IPS-18a (cell line): Measurements from ENCODE around the gene LAMA5.

ENCODE experiments used
- H3K27ac ChIP-seq: one replicate; pipeline ENCODE4 v1.5.1; 2013; ENCODE audit warnings: low read length
- H3K27me3 ChIP-seq: one replicate; pipeline ENCODE4 v1.6.1; 2013; ENCODE audit warnings: mild to moderate bottlenecking, low read length; ENCODE audit not compliant: control insufficient read depth, insufficient read depth
- H3K36me3 ChIP-seq: one replicate; pipeline ENCODE4 v1.6.1; 2013; ENCODE audit warnings: low read depth, low read length; ENCODE audit not compliant: control insufficient read depth
- H3K4me1 ChIP-seq: one replicate; pipeline ENCODE4 v1.6.1; 2013; ENCODE audit warnings: low read depth, low read length; ENCODE audit not compliant: control insufficient read depth
- H3K4me3 ChIP-seq: one replicate; pipeline ENCODE4 v1.5.1; 2013; ENCODE audit warnings: low read length
- H3K9ac ChIP-seq: one replicate; pipeline ENCODE4 v1.6.1; 2013; ENCODE audit warnings: mild to moderate bottlenecking, low read length, moderate library complexity
- H3K9me3 ChIP-seq: one replicate; pipeline ENCODE4 v1.6.1; 2013; ENCODE audit warnings: low read depth, low read length; ENCODE audit not compliant: control insufficient read depth

LAMA5 gene

DNA sequence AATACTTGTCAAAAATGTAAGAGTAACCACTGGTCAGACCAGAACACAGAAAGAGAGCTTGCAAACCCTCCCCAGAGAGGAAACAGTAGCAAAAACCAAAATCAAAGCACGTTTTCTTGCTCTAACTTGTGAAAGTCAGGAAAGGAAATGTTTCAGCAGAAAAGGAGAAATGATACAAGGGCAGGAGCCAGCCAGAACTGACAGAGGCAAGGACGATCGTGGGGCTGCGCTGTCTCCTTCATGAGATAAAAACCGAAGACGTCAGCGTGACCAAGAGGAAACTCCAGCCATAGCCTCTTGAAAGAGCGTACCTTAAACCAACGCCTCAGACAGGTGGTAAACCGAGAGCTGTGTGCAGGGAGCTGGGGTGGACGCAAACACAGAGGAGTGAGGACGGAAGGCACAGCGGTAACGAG is 27.5 kb downstream of the LAMA5 start:
- H3K4me3 ChIP-seq = no peak overlapping the region
- H3K9ac ChIP-seq = no peak overlapping the region
- no peaks in the 10 kb centered on the region for H3K27me3 ChIP-seq
- H3K4me1 ChIP-seq = no peaks in the 10 kb centered on the region
- H3K36me3 ChIP-seq = peaks cover 41% of the 10 kb centered on the region
- no peaks in the 10 kb centered on the region for H3K9me3 ChIP-seq
- H3K27ac ChIP-seq = no peak overlapping the region

DNA sequence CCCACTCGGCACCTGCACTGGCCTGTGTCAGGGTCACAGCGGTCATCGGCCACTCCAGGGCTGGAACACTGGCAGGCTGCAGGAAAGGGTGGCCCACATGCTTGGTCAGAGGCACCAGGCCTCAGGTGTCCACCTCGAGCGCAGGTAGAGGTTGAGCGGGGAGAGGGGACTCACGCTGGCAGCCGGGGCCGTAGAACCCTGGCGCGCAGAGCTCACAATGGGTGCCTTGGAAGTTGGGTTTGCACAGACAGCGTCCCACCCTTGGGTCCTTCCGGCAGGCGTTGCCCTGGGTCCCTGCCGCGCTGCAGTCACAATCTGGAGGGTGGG is 28.9 kb downstream of the LAMA5 start:
- H3K27ac ChIP-seq = no peak overlapping the region
- H3K9ac ChIP-seq = no peak overlapping the region
- peaks cover 41% of the 10 kb centered on the region for H3K36me3 ChIP-seq
- H3K27me3 ChIP-seq = no peaks in the 10 kb centered on the region
- no peaks in the 10 kb centered on the region for H3K9me3 ChIP-seq
- H3K4me1 ChIP-seq = no peaks in the 10 kb centered on the region
- H3K4me3 ChIP-seq = no peak overlapping the region

DNA sequence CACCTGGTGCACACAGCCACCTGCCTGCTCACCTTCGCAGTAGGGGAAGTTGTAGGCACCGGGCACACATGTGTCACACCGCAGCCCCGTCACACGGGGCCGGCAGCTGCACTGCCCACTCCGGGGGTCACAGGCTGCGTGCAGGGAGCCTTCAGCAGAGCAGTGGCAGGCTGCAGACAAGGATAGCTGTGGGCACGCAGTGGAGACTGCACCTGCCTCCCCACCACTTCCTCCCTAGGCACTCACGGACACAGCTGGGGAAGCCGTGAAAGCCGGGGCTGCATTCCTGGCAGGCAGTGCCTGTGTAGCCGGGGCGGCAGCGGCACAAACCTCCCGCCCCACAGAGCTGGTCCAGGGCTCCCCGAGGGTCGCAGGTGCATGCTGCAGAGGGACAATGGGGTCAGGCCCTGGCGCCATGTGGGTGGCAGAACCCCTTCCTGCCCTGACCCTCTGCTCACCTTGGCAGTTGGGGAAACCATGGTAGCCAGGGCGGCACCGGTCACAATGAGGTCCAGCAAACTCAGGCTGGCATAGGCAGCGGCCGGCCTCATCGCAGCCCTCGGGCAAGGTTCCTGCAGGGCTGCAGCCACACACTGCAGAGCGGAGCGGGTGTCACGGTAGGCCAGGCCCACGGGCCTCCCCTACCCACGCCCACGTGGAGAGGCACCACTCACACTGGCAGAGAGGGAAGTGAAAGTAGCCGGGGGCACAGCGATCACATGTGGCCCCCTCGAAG is 29.4 kb downstream of the LAMA5 start:
- Histone ChIP-seq H3K4me1 (no peaks in the 10 kb centered on the region), H3K36me3 (peaks cover 45% of the 10 kb centered on the region), H3K9ac (no peak overlapping the region), H3K9me3 (no peaks in the 10 kb centered on the region), H3K4me3 (no peak overlapping the region), H3K27me3 (no peaks in the 10 kb centered on the region), H3K27ac (no peak overlapping the region)

DNA sequence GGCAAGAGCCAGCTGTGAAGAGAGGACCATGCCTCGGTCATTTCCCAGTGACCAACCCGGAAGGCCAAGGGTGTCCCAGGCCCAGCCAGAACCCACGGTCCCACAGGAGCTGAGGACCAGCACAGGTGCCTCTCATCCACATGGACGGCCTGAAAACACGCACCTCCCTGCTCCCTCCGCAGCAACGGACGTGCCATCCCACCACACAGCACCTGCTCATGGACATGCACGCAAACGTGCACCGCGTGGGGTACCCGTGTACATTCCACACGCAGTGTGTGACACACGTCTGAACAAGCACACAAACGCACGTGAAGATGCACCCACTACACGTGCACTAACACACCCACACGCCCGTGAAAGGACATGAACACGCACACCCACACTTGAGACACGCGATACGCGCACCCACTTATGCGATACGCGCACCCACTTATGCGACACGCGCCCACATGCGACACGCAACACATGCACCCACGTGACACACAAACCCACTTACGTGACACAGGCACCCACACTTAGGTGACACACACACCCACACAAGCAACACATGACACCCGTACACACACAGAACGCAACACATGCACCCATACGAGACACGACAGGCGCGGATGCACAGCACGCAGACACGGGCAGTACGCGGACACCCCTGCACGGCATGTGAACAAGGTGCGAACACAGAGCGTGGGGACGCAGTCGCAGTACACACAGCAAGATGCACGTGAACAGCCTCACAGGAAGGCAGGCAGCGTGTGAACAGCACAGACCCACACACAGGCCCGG is 30.1 kb downstream of the LAMA5 start:
- H3K9ac ChIP-seq = no peak overlapping the region
- H3K36me3 ChIP-seq = peaks cover 51% of the 10 kb centered on the region
- no peaks in the 10 kb centered on the region for H3K4me1 ChIP-seq
- no peak overlapping the region for H3K4me3 ChIP-seq
- H3K27ac ChIP-seq = no peak overlapping the region
- no peaks in the 10 kb centered on the region for H3K9me3 ChIP-seq
- H3K27me3 ChIP-seq = no peaks in the 10 kb centered on the region

DNA sequence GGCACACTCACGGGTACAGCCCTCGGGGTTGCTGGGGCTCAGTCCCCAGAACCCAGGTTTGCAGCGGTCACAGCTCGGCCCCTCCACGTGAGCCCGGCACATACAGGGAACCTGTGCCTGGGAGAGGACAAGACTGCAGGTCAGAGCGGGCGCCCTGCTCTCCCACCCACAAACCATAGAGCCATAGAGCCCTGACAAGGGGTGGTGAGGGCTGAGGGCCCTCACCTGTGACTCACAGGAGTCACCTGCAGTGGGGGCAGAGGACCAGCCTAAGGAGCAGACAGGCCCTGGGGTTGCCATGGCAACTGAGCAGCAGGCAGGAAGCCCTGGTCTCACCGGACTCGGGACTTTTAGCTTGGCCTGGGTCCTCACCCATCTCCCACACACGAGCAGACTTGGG is 30.8 kb downstream of the LAMA5 start:
- no peak overlapping the region for H3K4me3 ChIP-seq
- H3K9me3 ChIP-seq = no peaks in the 10 kb centered on the region
- H3K4me1 ChIP-seq = no peaks in the 10 kb centered on the region
- no peaks in the 10 kb centered on the region for H3K27me3 ChIP-seq
- no peak overlapping the region for H3K9ac ChIP-seq
- H3K36me3 ChIP-seq = peaks cover 56% of the 10 kb centered on the region
- no peak overlapping the region for H3K27ac ChIP-seq

DNA sequence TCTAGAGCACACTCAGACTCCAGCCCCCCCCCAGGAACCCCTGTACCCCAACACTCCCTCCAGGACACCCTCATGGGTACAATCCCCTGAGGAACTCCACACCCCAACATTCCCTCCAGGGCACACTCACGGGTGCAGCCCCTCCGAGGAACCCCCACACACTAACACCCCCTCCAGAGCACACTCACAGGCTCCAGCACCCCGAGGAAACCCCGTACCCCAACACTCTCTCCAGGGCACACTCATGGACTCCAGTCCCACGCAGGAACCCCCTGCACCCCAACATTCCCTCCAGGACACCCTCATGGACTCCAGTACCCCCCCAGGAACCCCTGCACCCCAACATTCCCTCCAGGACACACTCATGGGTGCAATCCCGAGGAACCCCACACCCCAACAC is 31.6 kb downstream of the LAMA5 start:
- Histone ChIP-seq H3K27me3 (no peaks in the 10 kb centered on the region), H3K4me3 (no peak overlapping the region), H3K27ac (no peak overlapping the region), H3K4me1 (no peaks in the 10 kb centered on the region), H3K36me3 (peaks cover 51% of the 10 kb centered on the region), H3K9me3 (no peaks in the 10 kb centered on the region), H3K9ac (no peak overlapping the region)

DNA sequence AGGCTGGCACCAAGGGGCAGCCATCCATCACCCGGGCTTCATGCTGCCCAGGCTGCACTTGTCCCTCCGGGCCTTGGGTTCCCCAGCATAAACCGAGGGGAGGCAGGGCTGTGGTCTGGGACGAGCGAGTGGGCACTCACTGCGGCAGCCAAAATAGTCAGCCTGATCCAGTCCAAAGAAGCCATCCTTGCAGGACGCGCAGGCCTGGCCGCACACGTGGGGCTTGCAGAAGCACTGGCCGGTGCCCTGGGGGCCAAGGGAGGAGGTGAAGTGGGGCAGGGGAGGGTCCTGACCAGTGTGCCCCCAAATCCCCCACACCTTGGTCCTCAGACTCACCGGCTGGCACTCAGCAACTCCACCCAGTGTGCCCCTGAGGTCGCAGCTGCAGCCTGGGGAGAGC is 32.2 kb downstream of the LAMA5 start:
- Histone ChIP-seq H3K36me3 (peaks cover 50% of the 10 kb centered on the region), H3K4me3 (no peak overlapping the region), H3K4me1 (no peaks in the 10 kb centered on the region)

DNA sequence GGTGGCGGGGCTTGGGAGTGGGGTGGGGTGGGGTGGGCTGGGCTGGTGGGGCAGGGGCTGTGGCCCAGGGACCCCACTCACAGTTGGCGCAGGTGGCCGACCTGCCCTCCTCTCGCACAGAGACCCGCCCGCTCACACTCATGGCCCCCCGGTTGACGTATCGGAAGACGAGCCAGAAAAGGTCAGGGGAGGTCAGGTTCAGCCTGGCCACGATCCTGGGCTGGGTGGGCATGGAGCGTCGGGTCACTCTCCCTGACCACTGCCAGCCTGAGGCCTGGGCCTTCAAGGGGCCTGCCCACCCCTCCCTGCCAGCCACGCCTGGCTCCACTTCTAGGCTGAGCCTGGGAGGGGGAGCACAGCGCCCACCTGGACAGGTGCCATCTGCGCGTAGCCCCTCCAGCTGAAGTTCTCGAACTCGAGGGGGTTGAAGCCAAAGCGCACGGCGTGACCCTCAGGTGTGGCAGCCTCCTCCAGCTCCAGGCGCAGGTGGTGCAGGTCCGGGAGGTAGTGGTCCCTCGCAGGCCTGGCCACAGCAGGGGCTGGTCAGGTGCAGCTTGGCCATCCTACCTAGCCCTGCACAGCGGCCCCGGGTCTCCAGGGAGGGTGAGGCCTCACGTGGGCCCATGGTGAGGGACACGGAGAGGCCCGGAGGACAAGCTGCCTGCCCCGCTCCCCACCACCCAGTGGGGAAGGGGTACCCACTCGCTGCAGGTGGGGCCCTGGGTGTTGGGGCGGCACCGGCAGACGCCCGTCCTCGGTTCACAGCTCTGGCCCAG is 33.1 kb downstream of the LAMA5 start:
- Histone ChIP-seq H3K4me3 (no peak overlapping the region), H3K9me3 (no peaks in the 10 kb centered on the region), H3K36me3 (peaks cover 51% of the 10 kb centered on the region), H3K27ac (no peak overlapping the region), H3K9ac (no peak overlapping the region), H3K4me1 (no peaks in the 10 kb centered on the region), H3K27me3 (no peaks in the 10 kb centered on the region)

More for the DNA sequence above, 32.2 kb downstream of the LAMA5 start:
- H3K9ac ChIP-seq = no peak overlapping the region
- no peaks in the 10 kb centered on the region for H3K27me3 ChIP-seq
- no peaks in the 10 kb centered on the region for H3K9me3 ChIP-seq
- H3K27ac ChIP-seq = no peak overlapping the region

DNA sequence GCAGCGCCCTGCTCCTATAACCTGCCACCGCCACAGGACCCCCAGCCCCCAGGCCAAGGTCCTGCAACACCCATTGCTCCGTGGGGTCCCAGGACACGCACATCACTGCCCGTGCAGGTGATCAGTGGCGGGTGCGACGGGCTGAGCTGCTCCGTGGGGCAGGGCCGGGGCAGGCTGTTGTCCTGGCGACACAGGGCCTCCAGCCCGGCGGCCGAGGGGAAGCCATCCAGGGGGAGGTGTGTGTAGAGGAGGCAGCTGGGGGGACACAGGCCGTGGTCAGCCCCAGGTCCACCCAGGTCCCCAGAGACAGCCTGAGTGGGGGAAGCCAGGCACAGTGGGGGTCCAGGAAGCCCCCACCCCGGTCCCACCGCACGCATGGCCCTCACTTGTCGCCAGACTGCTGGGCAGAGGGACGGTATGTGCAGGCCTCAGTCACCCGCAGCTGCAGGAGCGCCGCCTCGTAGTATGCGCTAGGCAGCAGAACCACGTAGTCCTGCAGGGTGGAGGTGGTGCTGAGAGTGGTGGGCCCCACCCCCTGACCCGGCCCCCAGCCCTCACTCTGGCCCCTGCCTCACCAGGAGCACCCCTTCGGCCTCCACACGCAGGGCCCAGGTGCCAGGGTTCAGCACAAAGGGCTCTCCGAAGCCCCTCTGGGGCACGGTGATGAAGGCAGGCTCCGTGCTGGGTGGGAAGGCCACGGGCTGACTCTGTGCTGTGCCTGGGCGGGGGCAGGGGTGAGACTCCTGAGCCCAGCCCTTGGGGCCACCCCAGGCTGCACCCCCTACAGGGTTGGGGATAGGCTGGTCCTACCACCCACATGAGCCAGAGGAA is 33.9 kb downstream of the LAMA5 start:
- Histone ChIP-seq H3K9ac (no peak overlapping the region), H3K4me3 (no peak overlapping the region), H3K27me3 (no peaks in the 10 kb centered on the region), H3K36me3 (peaks cover 56% of the 10 kb centered on the region), H3K27ac (no peak overlapping the region), H3K4me1 (no peaks in the 10 kb centered on the region), H3K9me3 (no peaks in the 10 kb centered on the region)

DNA sequence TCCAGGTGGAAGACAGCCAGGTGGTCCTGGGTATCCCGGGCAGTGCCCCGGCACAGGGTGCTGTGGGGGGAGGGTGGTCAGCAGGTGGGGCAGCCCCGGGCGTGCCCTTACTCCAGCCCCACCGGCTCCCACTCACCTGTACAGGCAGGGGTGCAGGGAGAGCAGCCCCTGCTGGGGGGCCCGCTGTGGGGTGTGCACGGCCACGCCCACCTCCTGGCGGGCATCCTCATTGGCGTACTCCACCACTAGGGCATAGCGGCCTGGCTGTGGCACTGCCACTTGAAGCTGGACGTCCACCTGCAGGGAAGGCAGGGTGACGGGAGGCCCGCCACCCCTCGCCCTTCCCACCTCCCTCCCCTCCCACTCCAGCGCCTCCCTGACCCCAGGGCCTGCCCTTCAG is 34.7 kb downstream of the LAMA5 start:
- Histone ChIP-seq H3K36me3 (peaks cover 53% of the 10 kb centered on the region), H3K27ac (no peak overlapping the region), H3K4me1 (no peaks in the 10 kb centered on the region), H3K4me3 (no peak overlapping the region), H3K9me3 (no peaks in the 10 kb centered on the region), H3K9ac (no peak overlapping the region), H3K27me3 (no peaks in the 10 kb centered on the region)

DNA sequence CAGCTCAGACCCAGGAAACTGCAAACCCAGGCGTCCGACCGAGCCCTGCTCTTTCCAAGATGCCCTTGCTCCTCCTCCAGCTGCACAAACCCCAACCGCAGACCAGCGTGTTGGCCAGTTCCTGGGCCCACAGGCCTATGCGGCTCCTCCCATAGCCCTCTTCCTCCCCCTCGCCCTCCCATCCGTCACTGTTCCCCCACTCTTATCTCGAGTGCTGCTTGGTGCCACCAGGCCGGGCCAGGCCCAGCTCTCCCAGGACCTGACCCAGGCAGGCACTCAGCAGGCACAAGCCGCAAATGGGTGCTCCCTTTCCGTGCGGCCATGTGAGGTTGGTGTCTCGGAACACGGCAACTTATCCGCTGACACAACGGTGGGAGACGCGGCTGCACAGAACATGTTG is 35.8 kb downstream of the LAMA5 start:
- Histone ChIP-seq H3K4me3 (no peak overlapping the region), H3K9ac (no peak overlapping the region), H3K4me1 (no peaks in the 10 kb centered on the region), H3K27me3 (no peaks in the 10 kb centered on the region), H3K27ac (no peak overlapping the region), H3K9me3 (no peaks in the 10 kb centered on the region), H3K36me3 (peaks cover 52% of the 10 kb centered on the region)
